ENCODE measurements around the gene UBE2E2. TPM values are rescaled to one million over a fixed set of nuclear protein-coding genes. Genes with fewer than 3 reads are reported as not detected.

UBE2E2 gene
- total RNA-seq, 1 donor = 2.2 TPM

DNA sequence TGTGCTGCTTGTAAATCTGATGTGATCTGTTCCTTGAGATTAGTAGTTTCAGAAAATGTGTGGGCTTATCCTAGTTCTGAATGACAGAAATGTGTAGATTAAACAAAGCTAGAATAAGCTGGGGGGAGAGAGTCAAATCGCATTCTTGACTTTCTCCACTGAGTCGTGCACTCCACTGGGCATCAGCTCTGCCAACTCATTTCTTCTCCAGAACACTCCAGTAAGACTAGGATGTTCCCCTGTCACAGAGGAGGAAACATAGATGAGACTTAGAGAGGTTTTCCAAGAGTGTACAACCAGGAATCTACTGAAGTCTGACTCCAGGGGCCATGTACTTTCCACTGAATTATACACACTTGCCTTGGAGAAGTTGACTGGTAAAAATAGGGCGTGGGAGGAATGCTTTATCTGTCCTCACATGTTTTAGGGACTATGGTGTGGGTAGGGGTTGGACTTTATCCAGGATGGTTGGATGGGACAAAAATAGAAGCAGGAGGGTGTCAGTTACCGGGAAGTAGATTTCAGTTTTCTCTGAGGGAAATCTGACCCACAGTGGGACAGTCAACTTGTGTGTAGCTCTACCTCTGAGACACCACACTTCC, 298.2 kb downstream of the UBE2E2 start:
- DNase-seq (ENCODE audit: low read depth in 2 of 3, low spot score in 2 of 3) = no peak

DNA sequence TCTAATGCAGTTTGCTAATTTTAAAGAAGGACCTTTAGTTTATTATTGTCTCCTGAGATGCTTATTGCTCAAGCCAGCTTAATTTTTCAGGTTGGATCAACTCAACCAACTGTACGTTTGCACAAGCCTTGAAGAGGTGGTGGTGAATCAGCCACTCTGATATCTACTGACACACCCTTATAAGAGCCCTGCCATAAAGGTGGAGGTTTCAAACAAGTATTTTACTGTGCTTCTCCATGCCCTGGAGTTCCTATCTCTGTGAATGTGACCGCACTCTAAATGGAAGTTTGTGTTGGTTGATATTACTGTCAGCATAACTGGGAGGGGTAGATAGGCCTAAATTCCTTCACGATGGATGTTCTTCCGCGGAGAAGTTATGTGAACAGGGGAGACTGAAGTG, 305.3 kb downstream of the UBE2E2 start:
- no peak for DNase-seq (ENCODE audit: low read depth in 2 of 3, low spot score in 2 of 3)

- no peak for DNase-seq (ENCODE audit: low read depth in 2 of 3, low spot score in 2 of 3)
Observed at GRCh38 chr3:23518441-23518840, 315.3 kb downstream of the UBE2E2 start.

DNA sequence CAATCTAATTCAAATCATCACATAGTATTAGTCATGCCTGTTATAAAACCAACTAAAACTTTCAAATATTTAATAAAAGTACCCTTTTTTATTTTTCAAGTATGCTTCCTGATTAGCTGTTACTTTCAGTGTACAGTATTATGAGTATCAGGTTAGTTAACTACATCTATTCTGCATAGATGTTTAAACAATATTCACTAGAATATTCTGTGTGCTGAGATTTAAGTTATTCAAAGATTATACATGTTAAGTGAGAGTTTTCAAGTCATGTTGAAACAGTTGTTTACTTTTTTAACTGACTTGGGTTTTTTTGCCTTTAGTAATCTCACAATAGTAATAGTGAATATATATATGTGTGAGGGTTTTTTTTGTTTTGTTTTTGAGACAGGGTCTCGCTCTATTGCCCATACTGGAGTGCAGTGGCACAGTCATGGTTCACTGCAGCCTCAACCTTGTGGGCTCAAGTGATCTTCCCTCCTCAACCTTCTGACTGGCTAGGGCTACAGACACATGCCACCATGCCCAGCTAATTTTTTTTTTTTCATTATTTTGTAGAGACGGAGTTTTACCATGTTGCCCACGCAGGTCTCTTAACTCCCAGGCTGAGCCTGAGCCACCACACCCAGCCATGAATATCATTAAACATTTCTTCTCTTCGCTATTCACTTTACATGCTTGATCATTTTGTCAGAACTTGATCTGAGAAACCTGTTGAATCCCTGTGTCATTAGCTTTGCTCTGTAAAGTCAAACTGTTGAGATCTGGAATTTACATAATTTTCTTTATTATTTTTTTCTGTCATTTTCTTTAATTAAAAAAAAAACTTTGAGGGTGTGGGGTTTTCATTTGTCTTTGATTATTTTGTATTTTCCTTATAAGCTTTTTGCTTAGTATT, 316.4 kb downstream of the UBE2E2 start:
- no peak for DNase-seq (ENCODE audit: low read depth in 2 of 3, low spot score in 2 of 3)

GRCh38 chr3:23527326-23527725, 324.2 kb downstream of the UBE2E2 start:
- no peak for DNase-seq (ENCODE audit: low read depth in 2 of 3, low spot score in 2 of 3)

- no peak for DNase-seq (ENCODE audit: low read depth in 2 of 3, low spot score in 2 of 3)
Observed at GRCh38 chr3:23533596-23533995, 330.5 kb downstream of the UBE2E2 start.

- no peak for DNase-seq (ENCODE audit: low read depth in 2 of 3, low spot score in 2 of 3)
Observed at GRCh38 chr3:23533996-23534395, 330.9 kb downstream of the UBE2E2 start.

- no peak for DNase-seq (ENCODE audit: low read depth in 2 of 3, low spot score in 2 of 3)
Observed at GRCh38 chr3:23537101-23537551, 334.0 kb downstream of the UBE2E2 start.

DNA sequence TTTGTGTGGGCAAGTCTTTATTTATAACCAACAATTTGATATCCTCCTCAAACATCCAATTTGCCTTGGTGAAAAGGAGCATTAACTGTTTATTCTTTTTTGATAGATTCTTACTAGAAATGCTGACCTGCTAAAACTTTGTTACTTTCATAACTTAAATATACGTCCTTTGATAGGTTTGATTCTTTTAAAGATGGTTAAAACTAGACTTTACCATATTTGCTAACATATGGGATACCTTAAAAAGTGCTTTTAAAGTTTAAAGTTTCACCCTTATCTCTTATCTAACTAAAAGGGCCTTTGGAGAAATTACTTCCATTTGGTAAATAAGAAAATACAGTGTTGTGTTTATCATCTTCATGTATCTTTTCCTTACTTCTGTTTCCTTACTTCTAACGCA, 336.1 kb downstream of the UBE2E2 start:
- DNase-seq (ENCODE audit: low read depth in 2 of 3, low spot score in 2 of 3) = no peak

- DNase-seq (ENCODE audit: low read depth in 2 of 3, low spot score in 2 of 3) = no peak
Observed at GRCh38 chr3:23540600-23540999, 337.5 kb downstream of the UBE2E2 start.

DNA sequence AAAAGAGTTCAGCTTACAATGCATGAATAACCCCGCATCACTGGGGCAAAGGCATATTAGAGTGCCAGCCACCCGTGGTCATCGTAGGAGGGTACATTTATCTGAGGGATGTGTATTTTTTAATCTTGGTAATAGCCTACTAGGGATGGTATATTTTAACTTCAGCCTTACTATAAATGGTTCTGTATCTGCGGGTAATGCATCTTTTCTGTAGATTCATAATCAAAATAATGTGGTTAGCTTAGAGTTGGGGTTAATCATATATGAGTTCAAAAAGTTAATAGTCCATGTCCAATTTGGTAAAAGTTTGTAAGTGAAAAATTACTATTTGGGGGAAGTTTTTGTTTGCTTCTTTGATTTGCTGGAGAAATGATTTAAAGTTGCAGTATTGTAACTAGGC, 339.0 kb downstream of the UBE2E2 start:
- no peak for DNase-seq (ENCODE audit: low read depth in 2 of 3, low spot score in 2 of 3)

DNA sequence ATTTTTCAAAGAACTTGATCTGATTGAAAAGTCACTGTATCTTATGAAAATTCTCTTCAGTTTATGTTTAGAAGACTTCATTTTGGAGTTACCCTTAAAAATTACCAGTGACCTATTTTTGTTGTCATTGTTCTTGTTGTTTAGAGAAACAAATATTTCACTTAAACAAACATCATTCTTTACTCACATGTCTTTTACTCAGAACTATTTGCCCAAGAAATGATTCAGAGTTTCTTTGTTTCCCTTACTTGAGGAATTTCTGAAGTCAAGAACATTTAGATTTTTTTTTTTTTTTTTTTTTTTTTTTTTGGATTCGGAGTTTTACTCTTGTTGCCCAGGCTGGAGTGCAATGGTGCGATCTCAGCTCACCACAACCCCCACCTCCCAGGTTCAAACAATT, 343.1 kb downstream of the UBE2E2 start:
- no peak for DNase-seq (ENCODE audit: low read depth in 2 of 3, low spot score in 2 of 3)

DNA sequence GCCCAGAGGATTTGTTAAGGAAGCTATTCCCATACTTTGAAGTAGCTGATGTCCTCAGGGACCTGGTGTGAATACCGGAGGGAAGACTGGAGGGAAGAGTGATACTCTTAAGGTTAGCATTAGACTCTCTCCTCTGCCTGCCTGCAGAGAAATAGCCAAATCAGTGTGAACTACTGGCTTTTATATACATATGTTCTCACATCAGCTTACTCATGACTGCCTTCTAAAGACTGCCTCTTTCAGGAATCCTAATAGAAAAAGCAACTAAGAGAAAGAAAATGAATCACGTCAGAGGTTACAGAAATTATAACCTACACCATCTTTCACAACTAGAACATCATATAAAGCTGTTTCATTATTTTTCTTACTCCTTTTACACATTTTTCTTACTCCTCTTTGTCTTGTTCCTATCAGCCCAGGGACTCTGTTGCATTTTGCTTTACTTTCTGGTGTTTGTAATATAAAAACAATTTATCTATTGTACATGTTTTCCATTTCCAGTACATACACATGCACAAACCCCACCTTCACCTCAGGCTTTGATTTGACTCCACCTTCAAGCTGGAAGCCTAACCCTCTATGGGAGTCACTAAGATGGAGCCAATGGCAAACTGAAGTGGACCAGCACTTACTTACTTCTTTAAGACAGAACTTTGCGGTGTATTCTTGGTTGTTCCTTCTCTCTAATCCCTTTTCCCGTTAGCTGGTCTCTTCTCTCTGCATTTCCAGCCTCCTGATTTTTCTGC, 345.0 kb downstream of the UBE2E2 start:
- DNase-seq (ENCODE audit: low read depth in 2 of 3, low spot score in 2 of 3) = no peak

GRCh38 chr3:23548706-23549105, 345.6 kb downstream of the UBE2E2 start:
- no peak for DNase-seq (ENCODE audit: low read depth in 2 of 3, low spot score in 2 of 3)

GRCh38 chr3:23549148-23549910, 346.2 kb downstream of the UBE2E2 start:
- DNase-seq (ENCODE audit: low read depth in 2 of 3, low spot score in 2 of 3) = no peak

- no peak for DNase-seq (ENCODE audit: low read depth in 2 of 3, low spot score in 2 of 3)
Observed at GRCh38 chr3:23550402-23550801, 347.3 kb downstream of the UBE2E2 start.

GRCh38 chr3:23552506-23552905, 349.4 kb downstream of the UBE2E2 start:
- DNase-seq (ENCODE audit: low read depth in 2 of 3, low spot score in 2 of 3) = no peak

GRCh38 chr3:23553353-23553752, 350.2 kb downstream of the UBE2E2 start:
- no peak for DNase-seq (ENCODE audit: low read depth in 2 of 3, low spot score in 2 of 3)

DNA sequence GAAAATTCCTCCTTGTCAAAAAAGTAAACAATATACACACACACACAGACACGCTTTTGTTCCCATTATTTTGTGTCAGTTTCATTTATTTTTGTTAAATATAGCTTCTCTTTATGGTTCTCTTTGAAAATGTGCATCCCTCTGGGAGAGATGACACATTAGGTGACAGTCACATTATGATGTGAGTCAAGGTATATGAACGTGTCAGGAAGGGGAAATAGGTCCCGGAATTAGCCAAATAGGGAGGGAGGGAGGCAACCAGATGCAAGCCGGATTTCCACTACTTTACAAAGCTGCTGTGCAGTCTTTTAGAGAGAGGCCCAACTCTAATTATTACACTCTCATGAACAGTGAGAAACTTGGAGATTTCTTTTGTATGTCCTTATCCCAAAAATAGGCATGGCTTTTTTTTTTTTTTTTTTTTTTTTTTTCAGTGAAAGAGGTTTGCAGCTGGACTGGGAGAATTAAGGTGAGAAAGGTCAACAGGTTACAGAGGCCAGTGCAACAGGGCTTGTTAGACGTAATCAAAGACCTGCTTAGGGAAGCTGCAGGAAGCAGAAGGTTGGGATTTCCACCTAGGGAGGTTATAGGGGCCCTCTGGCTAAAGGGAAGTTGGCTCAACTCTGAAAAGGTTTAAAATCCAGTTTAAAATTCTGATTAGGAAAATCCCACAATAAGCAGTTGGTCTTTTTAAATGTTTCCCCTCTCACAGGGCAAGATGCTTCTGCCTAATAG, 362.1 kb downstream of the UBE2E2 start:
- DNase-seq (ENCODE audit: low read depth in 2 of 3, low spot score in 2 of 3) = no peak

GRCh38 chr3:23566499-23566898, 363.4 kb downstream of the UBE2E2 start:
- DNase-seq (ENCODE audit: low read depth in 2 of 3, low spot score in 2 of 3) = no peak
